ENCODE results near the gene RIMS4.

RIMS4 gene

GRCh38 chr20:44784688-44785087 is 25.7 kb downstream of the RIMS4 start:
- Histone ChIP-seq H3K9ac (ENCODE audit: low read depth, low read length, poor library complexity, severe bottlenecking) (no peak overlapping the region), H3K79me2 (ENCODE audit: insufficient read depth, low read length) (no peaks in the 10 kb centered on the region), H3K9me2 (replicated peaks; ENCODE audit: low read depth, low read length) (no peaks in the 10 kb centered on the region), H2AFZ (ENCODE audit: low read length) (no peak overlapping the region), H3K27me3 (ENCODE audit: insufficient read depth, low read length, poor library complexity, severe bottlenecking) (no peaks in the 10 kb centered on the region), H3K9me3 (ENCODE audit: insufficient read depth, low read depth, low read length) (no peaks in the 10 kb centered on the region), H3K4me1 (ENCODE audit: insufficient read depth, low read length, poor library complexity, severe bottlenecking) (no peaks in the 10 kb centered on the region), H3K36me3 (ENCODE audit: insufficient read depth, low read length) (no peaks in the 10 kb centered on the region), H3K4me3 (ENCODE audit: low read length, poor library complexity, severe bottlenecking) (no peak overlapping the region), H3K4me2 (ENCODE audit: low read depth, low read length, poor library complexity, severe bottlenecking) (no peak overlapping the region), H3F3A (ENCODE audit: low read depth) (no peaks in the 10 kb centered on the region), H4K20me1 (ENCODE audit: insufficient read depth, low read length, poor library complexity, severe bottlenecking) (no peaks in the 10 kb centered on the region)
- no peak for TF ChIP-seq CTCF (conservative IDR thresholded peaks at IDR 0.05; ENCODE audit: low read length)

- Histone ChIP-seq H3K4me1 (ENCODE audit: insufficient read depth, low read length, poor library complexity, severe bottlenecking) (no peaks in the 10 kb centered on the region), H3K4me3 (ENCODE audit: low read length, poor library complexity, severe bottlenecking) (no peak overlapping the region), H4K20me1 (ENCODE audit: insufficient read depth, low read length, poor library complexity, severe bottlenecking) (no peaks in the 10 kb centered on the region), H3K4me2 (ENCODE audit: low read depth, low read length, poor library complexity, severe bottlenecking) (no peak overlapping the region), H3K27me3 (ENCODE audit: insufficient read depth, low read length, poor library complexity, severe bottlenecking) (no peaks in the 10 kb centered on the region), H3F3A (ENCODE audit: low read depth) (no peaks in the 10 kb centered on the region), H2AFZ (ENCODE audit: low read length) (no peak overlapping the region), H3K79me2 (ENCODE audit: insufficient read depth, low read length) (no peaks in the 10 kb centered on the region), H3K36me3 (ENCODE audit: insufficient read depth, low read length) (no peaks in the 10 kb centered on the region), H3K9me2 (replicated peaks; ENCODE audit: low read depth, low read length) (no peaks in the 10 kb centered on the region), H3K9ac (ENCODE audit: low read depth, low read length, poor library complexity, severe bottlenecking) (no peak overlapping the region), H3K9me3 (ENCODE audit: insufficient read depth, low read depth, low read length) (no peaks in the 10 kb centered on the region)
- TF ChIP-seq CTCF (conservative IDR thresholded peaks at IDR 0.05; ENCODE audit: low read length) (no peak), EZH2phosphoT487 (IDR thresholded peaks at IDR 0.05; ENCODE audit: borderline replicate concordance) (no peak)
Measured at GRCh38 chr20:44781791-44782190, 28.6 kb downstream of the RIMS4 start.

- H3K9me3 ChIP-seq (ENCODE audit: insufficient read depth, low read depth, low read length), result no peaks in the 10 kb centered on the region
- no peaks in the 10 kb centered on the region for H3K9me2 ChIP-seq (replicated peaks; ENCODE audit: low read depth, low read length)
- TF ChIP-seq EZH2phosphoT487 (IDR thresholded peaks at IDR 0.05; ENCODE audit: borderline replicate concordance) (no peak), CTCF (conservative IDR thresholded peaks at IDR 0.05; ENCODE audit: low read length) (no peak)
- H2AFZ ChIP-seq (ENCODE audit: low read length), result no peak overlapping the region
- no peak overlapping the region for H3K4me2 ChIP-seq (ENCODE audit: low read depth, low read length, poor library complexity, severe bottlenecking)
- H3K4me3 ChIP-seq (ENCODE audit: low read length, poor library complexity, severe bottlenecking), result no peak overlapping the region
- no peaks in the 10 kb centered on the region for H3K79me2 ChIP-seq (ENCODE audit: insufficient read depth, low read length)
- H3K36me3 ChIP-seq (ENCODE audit: insufficient read depth, low read length), result no peaks in the 10 kb centered on the region
- H3K4me1 ChIP-seq (ENCODE audit: insufficient read depth, low read length, poor library complexity, severe bottlenecking), result no peaks in the 10 kb centered on the region
- H3F3A ChIP-seq (ENCODE audit: low read depth), result no peaks in the 10 kb centered on the region
- H3K9ac ChIP-seq (ENCODE audit: low read depth, low read length, poor library complexity, severe bottlenecking), result no peak overlapping the region
- no peaks in the 10 kb centered on the region for H3K27me3 ChIP-seq (ENCODE audit: insufficient read depth, low read length, poor library complexity, severe bottlenecking)
- no peaks in the 10 kb centered on the region for H4K20me1 ChIP-seq (ENCODE audit: insufficient read depth, low read length, poor library complexity, severe bottlenecking)
Measured at GRCh38 chr20:44781118-44781517, 29.2 kb downstream of the RIMS4 start.
